GM19193 (cell line): ENCODE measurements around the gene PREP.

Source experiments
- POLR2A ChIP-seq: IDR thresholded peaks from 4 replicates; pipeline ENCODE4 v1.6.1; 2011; ENCODE audit not compliant: insufficient read depth, insufficient read length; ENCODE audit errors: extremely low read depth

Gene PREP

GRCh38 chr6:105279463-105279862 lies 123.4 kb downstream of the PREP start:
- TF ChIP-seq POLR2A = no peak

DNA sequence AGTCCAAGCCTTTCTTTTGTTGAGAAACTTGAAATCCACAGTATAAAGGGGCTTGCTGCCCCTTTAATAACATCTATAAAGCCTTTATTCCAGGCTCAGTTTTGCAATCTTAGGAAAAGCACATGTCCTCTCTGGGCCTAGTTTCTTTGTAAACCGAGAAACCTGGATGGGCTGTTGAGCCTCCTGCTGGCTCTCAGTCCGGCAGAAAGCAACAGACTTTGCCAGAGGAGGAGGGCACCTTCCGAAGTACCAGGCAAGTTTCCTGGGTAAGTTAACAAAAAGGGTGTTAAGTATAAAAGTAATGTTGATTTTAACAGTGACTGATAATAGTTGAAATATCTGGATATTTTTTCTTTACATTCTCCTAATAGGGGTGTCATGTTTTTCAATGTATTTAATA lies 124.1 kb downstream of the PREP start:
- TF ChIP-seq POLR2A = no peak

- no peak for TF ChIP-seq POLR2A
These were observed 124.8 kb downstream of the PREP start for GRCh38 chr6:105278035-105278434.

GRCh38 chr6:105276374-105276773 lies 126.5 kb downstream of the PREP start:
- no peak for TF ChIP-seq POLR2A

DNA sequence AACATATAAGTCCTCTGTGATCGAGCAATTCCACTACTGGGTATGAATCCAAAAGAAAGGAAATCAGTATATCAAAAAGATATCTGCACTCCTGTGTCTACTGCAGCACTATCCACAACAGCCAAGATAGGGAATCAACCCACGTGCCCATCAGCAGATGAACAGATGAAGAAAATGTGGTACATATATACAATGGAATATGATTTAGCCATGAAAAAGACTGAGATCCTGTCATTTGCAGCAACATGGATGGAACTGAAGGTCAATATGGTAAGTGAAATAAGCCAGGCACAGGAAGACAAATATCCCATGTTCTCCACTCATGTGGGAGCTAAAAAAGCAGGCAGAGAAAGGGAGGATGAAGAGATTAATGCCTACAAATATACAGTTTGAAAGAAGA lies 127.3 kb downstream of the PREP start:
- no peak for TF ChIP-seq POLR2A

DNA sequence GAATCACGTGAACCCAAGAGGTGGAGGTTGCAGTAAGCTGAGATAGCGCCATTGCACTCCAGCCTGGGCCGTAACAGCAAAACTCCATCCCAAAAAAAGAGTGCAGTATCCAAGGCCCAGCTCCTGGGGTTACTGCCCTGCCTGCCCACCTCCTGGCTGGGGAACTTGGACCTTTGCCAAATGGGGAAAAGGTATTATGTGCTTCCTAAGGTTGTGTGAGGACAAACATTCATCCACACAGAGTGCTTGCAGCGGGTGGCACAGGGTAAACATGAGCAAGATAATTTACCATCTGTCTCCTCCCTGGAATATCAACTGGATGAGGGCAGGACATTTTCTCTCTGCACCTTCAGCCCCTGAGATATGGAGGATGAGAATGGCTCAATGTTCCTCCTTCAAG lies 128.2 kb downstream of the PREP start:
- TF ChIP-seq POLR2A = no peak

DNA sequence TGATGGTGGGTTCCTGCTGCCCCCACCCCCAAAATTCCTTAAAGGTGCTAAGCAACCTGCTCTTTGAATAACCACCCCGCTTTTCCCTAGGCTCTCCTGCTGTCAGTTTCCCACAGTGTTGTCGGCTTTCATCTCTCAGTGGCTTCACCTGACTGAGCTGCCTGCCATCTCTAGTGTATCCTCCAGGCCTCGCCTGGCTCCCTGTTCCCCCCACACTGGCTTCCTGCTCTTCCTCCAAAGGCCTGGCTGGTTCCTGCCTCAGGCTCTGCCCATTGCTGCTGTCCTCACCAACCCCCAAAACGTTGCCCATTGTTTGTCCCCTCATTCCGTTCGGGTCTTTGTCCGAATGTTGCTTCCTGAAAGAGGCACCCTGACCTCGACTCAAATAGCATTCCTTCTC lies 129.3 kb downstream of the PREP start:
- no peak for TF ChIP-seq POLR2A

DNA sequence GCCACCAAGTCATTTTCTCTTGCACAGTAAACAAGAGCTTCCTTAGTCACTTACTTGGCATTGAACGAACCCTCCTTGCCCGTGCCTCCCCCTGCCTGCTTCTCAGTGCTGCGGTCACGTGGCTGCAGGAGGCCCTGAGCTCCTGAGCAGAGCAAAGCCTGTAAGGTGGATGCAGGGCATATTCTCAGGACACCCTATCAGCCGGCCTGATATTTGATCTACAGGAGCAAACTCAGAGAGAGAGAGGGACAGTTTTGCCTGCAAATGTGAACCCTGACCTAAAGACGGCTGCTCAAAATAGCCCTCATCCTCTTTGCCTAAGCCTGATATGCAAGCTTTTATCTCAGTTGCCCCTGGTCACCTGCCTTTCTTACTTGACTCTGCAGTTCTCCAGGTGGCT lies 130.1 kb downstream of the PREP start:
- TF ChIP-seq POLR2A = no peak

GRCh38 chr6:105270511-105270910 lies 132.4 kb downstream of the PREP start:
- TF ChIP-seq POLR2A = no peak

- no peak for TF ChIP-seq POLR2A
These were observed 133.5 kb downstream of the PREP start for GRCh38 chr6:105269390-105269789.

DNA sequence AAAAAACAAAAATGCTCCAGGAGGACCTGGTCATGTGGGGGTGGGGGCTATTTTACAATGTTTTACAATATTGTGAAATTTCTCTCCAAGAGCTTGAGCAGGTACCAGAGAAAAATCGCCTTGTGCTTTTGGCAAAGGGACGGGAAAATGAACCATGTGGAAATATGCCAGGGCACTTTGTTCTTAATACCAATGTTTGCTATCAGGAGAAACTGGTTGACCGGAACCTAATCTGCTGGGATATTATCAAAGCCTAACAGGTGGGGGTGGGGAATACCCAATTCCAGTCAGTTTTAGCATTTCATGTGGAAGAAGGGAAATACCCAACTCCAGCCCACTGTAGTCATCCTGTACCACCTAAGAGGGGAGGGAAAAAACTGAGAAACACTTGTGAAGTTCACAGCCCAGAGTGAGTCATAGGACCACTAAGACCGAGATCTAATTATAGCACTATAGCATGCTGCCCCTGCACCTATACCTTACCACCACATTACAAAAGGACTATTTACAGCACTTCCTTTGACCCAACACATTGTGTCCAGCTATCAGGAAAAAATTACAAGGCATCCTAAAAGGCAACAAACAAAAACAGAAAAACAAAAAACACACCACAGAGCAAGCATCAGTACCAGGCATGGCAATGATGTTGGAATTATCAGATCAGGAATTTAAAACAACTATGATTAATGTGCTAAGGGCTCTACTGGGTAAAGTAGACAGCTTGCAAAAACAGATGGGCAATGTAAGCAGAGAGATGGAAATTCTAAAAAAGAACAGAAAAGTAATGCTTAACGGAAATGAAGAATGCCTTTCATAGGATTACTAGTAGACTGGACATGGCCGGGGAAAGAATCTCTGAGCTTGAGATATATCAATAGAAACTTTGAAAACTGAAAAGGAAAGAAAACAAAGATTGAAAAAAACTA lies 138.9 kb downstream of the PREP start:
- no peak for TF ChIP-seq POLR2A

DNA sequence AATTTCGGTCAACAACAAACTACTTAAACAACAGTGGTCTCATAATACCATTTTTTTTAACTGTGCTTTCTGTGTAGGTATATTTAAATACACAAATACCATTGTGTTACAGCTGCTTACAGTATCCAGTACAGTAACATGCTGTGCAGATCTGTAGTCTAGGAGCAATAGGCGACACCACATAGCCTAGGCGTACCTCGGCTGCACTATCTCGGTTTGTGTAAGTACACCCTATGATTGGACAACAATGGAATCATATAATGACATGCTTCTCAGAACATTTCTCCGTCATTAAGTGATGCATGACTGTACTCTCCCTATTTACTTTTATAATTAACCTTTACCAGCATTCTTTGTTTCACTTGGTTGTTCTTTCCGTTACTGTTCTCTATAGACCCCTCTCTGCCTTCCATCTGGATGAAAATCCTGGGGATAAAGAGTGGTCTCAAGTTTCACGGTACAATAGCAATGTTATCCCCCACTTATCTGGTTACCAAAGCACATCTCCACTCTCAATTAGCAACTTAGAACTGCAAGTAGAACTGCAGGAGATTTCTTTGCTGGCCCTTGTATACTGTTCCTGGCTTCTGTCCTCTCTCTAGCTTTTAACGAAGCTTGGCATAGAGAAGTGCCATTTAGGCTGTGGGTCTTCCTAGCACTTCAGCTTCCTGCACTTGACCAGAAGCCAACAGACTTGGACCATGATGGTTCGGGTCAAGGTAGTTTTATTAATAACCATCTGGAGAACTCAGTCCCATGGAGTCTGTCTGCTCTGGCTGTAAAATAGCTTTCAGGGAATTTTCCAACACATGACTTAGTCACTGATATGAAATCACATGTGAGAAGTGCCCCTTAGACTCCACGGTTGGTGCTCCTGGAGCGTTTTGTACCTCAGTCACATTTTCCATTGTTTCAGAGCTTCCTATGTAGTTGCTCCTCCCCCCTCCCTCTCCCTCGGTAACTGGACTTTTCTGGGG lies 142.7 kb downstream of the PREP start:
- TF ChIP-seq POLR2A = no peak

- no peak for TF ChIP-seq POLR2A
These were observed 144.1 kb downstream of the PREP start for GRCh38 chr6:105258816-105259215.

DNA sequence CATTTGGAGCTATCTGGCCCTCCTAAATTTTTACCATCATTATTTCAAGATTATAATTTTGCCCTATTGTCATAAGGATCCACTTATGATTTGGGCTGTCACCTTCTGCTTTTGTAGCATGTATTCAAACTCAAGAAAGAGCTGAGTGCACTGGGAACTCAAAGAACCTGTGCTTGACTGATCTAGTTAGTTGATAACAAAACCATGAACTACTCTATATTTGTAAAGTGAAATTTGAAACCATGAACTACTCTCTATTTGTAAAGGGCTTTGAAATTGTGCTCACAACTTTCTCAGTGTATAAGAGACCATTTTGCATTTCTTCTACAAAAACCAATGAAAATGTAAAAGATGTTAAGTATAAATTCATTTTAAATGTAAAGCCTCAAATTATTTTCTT lies 145.5 kb downstream of the PREP start:
- no peak for TF ChIP-seq POLR2A

DNA sequence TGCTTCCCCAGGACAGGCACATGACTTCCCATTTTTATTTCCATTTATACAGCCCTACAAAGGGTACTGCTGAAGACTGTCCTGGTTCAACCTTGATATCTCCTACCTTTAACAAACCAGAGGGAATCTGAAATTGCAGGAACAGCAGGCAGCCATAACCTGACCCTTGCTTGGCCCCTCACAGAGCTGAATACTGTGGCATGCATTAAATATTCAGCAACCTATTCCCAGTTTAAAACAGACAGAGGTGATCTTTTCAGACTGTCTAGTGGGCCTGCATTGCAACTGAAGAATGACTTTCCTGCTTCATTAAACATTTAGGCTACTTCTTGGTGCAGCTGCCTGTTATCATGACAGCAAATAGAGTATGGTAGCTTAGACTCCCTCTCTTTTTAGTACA lies 146.3 kb downstream of the PREP start:
- TF ChIP-seq POLR2A = no peak
